Mesodermal cell (in vitro differentiated cells): ENCODE results near the gene FAM209B.

Source experiments
- H3K27ac ChIP-seq: 2 replicates; pipeline ENCODE4 v1.7.0; 2013; ENCODE audit warnings: mild to moderate bottlenecking, low read depth, low read length, moderate library complexity; ENCODE audit not compliant: severe bottlenecking
- H3K36me3 ChIP-seq: 2 replicates; pipeline ENCODE4 v1.7.1; 2013; ENCODE audit warnings: mild to moderate bottlenecking, low read length, moderate library complexity; ENCODE audit not compliant: control insufficient read depth, insufficient read depth
- H3K4me1 ChIP-seq: one replicate; pipeline ENCODE4 v1.7.1; 2013; ENCODE audit warnings: mild to moderate bottlenecking, low read length; ENCODE audit not compliant: insufficient read depth, control insufficient read depth, poor library complexity, severe bottlenecking
- H3K4me3 ChIP-seq: 2 replicates; pipeline ENCODE4 v1.7.0; 2013; ENCODE audit warnings: low read length, control low read depth, mild to moderate bottlenecking; ENCODE audit not compliant: insufficient read depth, poor library complexity, severe bottlenecking; ENCODE audit errors: extremely low read depth
- H3K9me3 ChIP-seq: 2 replicates; pipeline ENCODE4 v1.7.1; 2013; ENCODE audit warnings: mild to moderate bottlenecking, low read length, moderate library complexity; ENCODE audit not compliant: control insufficient read depth
- WGBS, 2 experiments: methylation state at CpG; one replicate each; pipeline ENCODE4 v1.1.5; 2013; ENCODE audit warnings: missing lambda C conversion rate in 2 of 2; ENCODE audit not compliant: insufficient coverage in 2 of 2; 5-methylcytosine and 5-hydroxymethylcytosine counted together

The FAM209B gene

GRCh38 chr20:56572172-56572571, 39.1 kb downstream of the FAM209B start:
- WGBS, 2 experiments, result 82 to 92% methylated on average over 2 to 3 of the region's 4 CpGs
- H3K9me3 ChIP-seq, result no peaks in the 10 kb centered on the region
- no peaks in the 10 kb centered on the region for H3K36me3 ChIP-seq
- no peak overlapping the region for H3K4me3 ChIP-seq
- H3K27ac ChIP-seq, result no peak overlapping the region
- H3K4me1 ChIP-seq, result peaks cover 11% of the 10 kb centered on the region

- H3K36me3 ChIP-seq, result no peaks in the 10 kb centered on the region
- H3K27ac ChIP-seq, result no peak overlapping the region
- no peaks in the 10 kb centered on the region for H3K9me3 ChIP-seq
- H3K4me3 ChIP-seq, result no peak overlapping the region
- 95 to 98% methylated on average over 4 to 5 of the region's 5 CpGs for WGBS, 2 experiments
- peaks cover 11% of the 10 kb centered on the region for H3K4me1 ChIP-seq
Observed at GRCh38 chr20:56573986-56574385, 40.9 kb downstream of the FAM209B start.

- WGBS, 2 experiments, result 79 to 90% methylated on average over 8 to 10 of the region's 10 CpGs
- H3K27ac ChIP-seq, result no peak overlapping the region
Observed at GRCh38 chr20:56574531-56575142, 41.6 kb downstream of the FAM209B start.

GRCh38 chr20:56575157-56575556, 42.1 kb downstream of the FAM209B start:
- Histone ChIP-seq H3K27ac (no peak overlapping the region), H3K36me3 (no peaks in the 10 kb centered on the region), H3K4me1 (peaks cover 11% of the 10 kb centered on the region), H3K4me3 (no peak overlapping the region), H3K9me3 (no peaks in the 10 kb centered on the region)
- 89 to 92% methylated on average over 9 of the region's 9 CpGs for WGBS, 2 experiments

More at GRCh38 chr20:56574531-56575142, 41.6 kb downstream of the FAM209B start:
- Histone ChIP-seq H3K36me3 (no peaks in the 10 kb centered on the region), H3K4me3 (no peak overlapping the region), H3K4me1 (peaks cover 11% of the 10 kb centered on the region), H3K9me3 (no peaks in the 10 kb centered on the region)

GRCh38 chr20:56575961-56576360, 42.9 kb downstream of the FAM209B start:
- peaks cover 11% of the 10 kb centered on the region for H3K4me1 ChIP-seq
- H3K27ac ChIP-seq, result no peak overlapping the region
- no peak overlapping the region for H3K4me3 ChIP-seq
- no peaks in the 10 kb centered on the region for H3K36me3 ChIP-seq
- WGBS, 2 experiments, result 91 to 100% methylated on average over 2 to 4 of the region's 4 CpGs
- no peaks in the 10 kb centered on the region for H3K9me3 ChIP-seq

GRCh38 chr20:56579301-56579710, 46.3 kb downstream of the FAM209B start:
- 82 to 89% methylated on average over 3 to 6 of the region's 6 CpGs for WGBS, 2 experiments
- Histone ChIP-seq H3K9me3 (no peaks in the 10 kb centered on the region), H3K4me1 (peaks cover 6% of the 10 kb centered on the region), H3K27ac (no peak overlapping the region), H3K4me3 (no peak overlapping the region), H3K36me3 (no peaks in the 10 kb centered on the region)

- H3K27ac ChIP-seq, result no peak overlapping the region
- 94 to 96% methylated on average over 5 to 11 of the region's 12 CpGs for WGBS, 2 experiments
- H3K36me3 ChIP-seq, result no peaks in the 10 kb centered on the region
- H3K4me1 ChIP-seq, result no peaks in the 10 kb centered on the region
- H3K4me3 ChIP-seq, result no peak overlapping the region
- no peaks in the 10 kb centered on the region for H3K9me3 ChIP-seq
Observed at GRCh38 chr20:56580226-56580625, 47.2 kb downstream of the FAM209B start.

- Histone ChIP-seq H3K27ac (no peak overlapping the region), H3K4me3 (no peak overlapping the region), H3K36me3 (no peaks in the 10 kb centered on the region), H3K9me3 (no peaks in the 10 kb centered on the region), H3K4me1 (no peaks in the 10 kb centered on the region)
- 80% methylated on average over 1 of the region's 2 CpGs; no CpG with 5 or more reads in 1 of the 2 experiments for WGBS, 2 experiments
Observed at GRCh38 chr20:56581701-56582100, 48.7 kb downstream of the FAM209B start.

GRCh38 chr20:56582542-56582941, 49.5 kb downstream of the FAM209B start:
- Histone ChIP-seq H3K9me3 (no peaks in the 10 kb centered on the region), H3K4me1 (no peaks in the 10 kb centered on the region), H3K4me3 (no peak overlapping the region), H3K27ac (no peak overlapping the region), H3K36me3 (no peaks in the 10 kb centered on the region)
- WGBS, 2 experiments, result 83 to 94% methylated on average over 1 to 2 of the region's 4 CpGs

GRCh38 chr20:56584916-56585315, 51.9 kb downstream of the FAM209B start:
- no peak overlapping the region for H3K27ac ChIP-seq
- H3K9me3 ChIP-seq, result no peaks in the 10 kb centered on the region
- no peak overlapping the region for H3K4me3 ChIP-seq
- 61 to 69% methylated on average over 2 of the region's 5 CpGs for WGBS, 2 experiments
- H3K36me3 ChIP-seq, result no peaks in the 10 kb centered on the region
- no peaks in the 10 kb centered on the region for H3K4me1 ChIP-seq
